Fibroblast of the aortic adventitia (primary cell): ENCODE data around the gene GCDH. TPM values are rescaled to one million over a fixed set of nuclear protein-coding genes. Genes with fewer than 3 reads are reported as not detected.

Experiments used
- DNase-seq: peaks from one replicate; pipeline ENCODE4 v3.0.0-alpha.2; 2010; ENCODE audit warnings: low read depth
- H3K4me3 ChIP-seq: 2 replicates; pipeline ENCODE4 v1.5.1; 2011; ENCODE audit warnings: low read depth, mild to moderate bottlenecking, control low read depth, low read length, moderate library complexity
- CTCF ChIP-seq: IDR thresholded peaks from 2 replicates; pipeline ENCODE4 v1.5.1; 2011; ENCODE audit warnings: mild to moderate bottlenecking, low read length, control low read depth, inconsistent platforms; ENCODE audit not compliant: insufficient read depth
- total RNA-seq: library from RNA; depleted of rRNA; stranded (reverse); fragments of >200 nt; gene quantifications from 2 replicates; pipeline ENCODE4 v1.2.3, GENCODE V29; 2012; ENCODE audit warnings: low replicate concordance

The GCDH gene
- total RNA-seq, 1 donor = 24.4 TPM

- no peak for TF ChIP-seq CTCF
- H3K4me3 ChIP-seq = no peak overlapping the region
- no peak for DNase-seq
Observed at GRCh38 chr19:12873891-12874745, 16.8 kb upstream of the GCDH start.

- DNase-seq = no peak
- no peak overlapping the region for H3K4me3 ChIP-seq
- no peak for TF ChIP-seq CTCF
Observed at GRCh38 chr19:12875086-12875485, 15.9 kb upstream of the GCDH start.

GRCh38 chr19:12880551-12881171 lies 10.3 kb upstream of the GCDH start:
- H3K4me3 ChIP-seq = peak overlapping the region; percentile 88
- TF ChIP-seq CTCF = no peak
- DNase-seq = peak; percentile 37

GRCh38 chr19:12881172-12881808 lies 9.7 kb upstream of the GCDH start, which contains the start of gene DNASE2:
TSS of gene DNASE2 (minus strand) at chr19:12881449. CDS start at chr19:12881375, 74 bp downstream.
- DNase-seq = peak; percentile 93
- no peak for TF ChIP-seq CTCF
- H3K4me3 ChIP-seq = peak within 1 kb of the TSS; percentile 88

- TF ChIP-seq CTCF = no peak
- no peak overlapping the region for H3K4me3 ChIP-seq
- no peak for DNase-seq
Observed at GRCh38 chr19:12882589-12882988, 8.4 kb upstream of the GCDH start.

- no peak for DNase-seq
- TF ChIP-seq CTCF = no peak
- no peak overlapping the region for H3K4me3 ChIP-seq
Observed at GRCh38 chr19:12884202-12884601, 6.8 kb upstream of the GCDH start.
